Measurements from ENCODE around the gene CHSY1. TPM values are rescaled to one million over a fixed set of nuclear protein-coding genes. Genes with fewer than 3 reads are reported as not detected.

The CHSY1 gene
- polyA plus RNA-seq, 3 donors = 2.7 to 19.0 (median 3.0) TPM

GRCh38 chr15:101213570-101213969 lies 38.3 kb downstream of the CHSY1 start:
- Mint-ChIP-seq H3K4me1 (peaks cover 68% of the 10 kb centered on the region), H3K9me3 (no peaks in the 10 kb centered on the region), H3K27me3 (ENCODE audit: low read depth in 3 of 3) (peaks cover 0 to 1% (median 0%) of the 10 kb centered on the region in 3 donors), H3K27ac (peak overlapping the region in 6 of 7 donors; percentile 13 to 82 (median 66)), H3K4me3 (no peak overlapping the region), H3K36me3 (peaks cover 35 to 43% of the 10 kb centered on the region in 2 donors)
- peaks cover 40 to 54% of the 10 kb centered on the region in 2 donors for H3K4me1 ChIP-seq (ENCODE audit: control insufficient read depth in 1 of 2, insufficient read depth in 2 of 2, low read length in 2 of 2)
- H3K27me3 ChIP-seq (ENCODE audit: control insufficient read depth in 2 of 2, insufficient read depth in 2 of 2, low read length in 2 of 2) = no peaks in the 10 kb centered on the region
- H4K20me1 ChIP-seq (ENCODE audit: insufficient read depth, low read length) = peaks cover 39% of the 10 kb centered on the region
- peak overlapping the region in 1 of 2 donors; percentile 37 for H3K27ac ChIP-seq (ENCODE audit: low read depth in 1 of 2, low read length in 2 of 2)
- H3K79me2 ChIP-seq (ENCODE audit: insufficient read depth, low read length) = peaks cover 100% of the 10 kb centered on the region
- DNase-seq = no peak
- H3K9me3 ChIP-seq (replicated peaks in 1 of 2; ENCODE audit: control insufficient read depth in 1 of 2, insufficient read depth in 1 of 2, low read length in 2 of 2) = no peaks in the 10 kb centered on the region
- no peak for TF ChIP-seq CTCF (IDR thresholded peaks at IDR 0.05)
- peak overlapping the region; percentile 35 for H3K4me2 ChIP-seq (replicated peaks; ENCODE audit: extremely low read depth, low read length, poor library complexity, severe bottlenecking)
- peaks cover 3 to 18% of the 10 kb centered on the region in 2 donors for H3K36me3 ChIP-seq (replicated peaks in 1 of 2; ENCODE audit: control insufficient read depth in 1 of 2, insufficient read depth in 2 of 2, low read length in 2 of 2)
- intact Hi-C loops (cut with micrococcal nuclease) = no loop called here
- WGBS (ENCODE audit: insufficient coverage) = 38% methylated on average over 2 of the region's 5 CpGs
- H2AFZ ChIP-seq (ENCODE audit: insufficient read depth, low read depth, low read length, poor library complexity, severe bottlenecking) = no peak overlapping the region
- no peak overlapping the region for H3K9ac ChIP-seq (ENCODE audit: insufficient read depth, low read length, poor library complexity, severe bottlenecking)
- H3K4me3 ChIP-seq (replicated peaks in 1 of 3; ENCODE audit: low read depth in 2 of 3, low read length in 3 of 3) = no peak overlapping the region

DNA sequence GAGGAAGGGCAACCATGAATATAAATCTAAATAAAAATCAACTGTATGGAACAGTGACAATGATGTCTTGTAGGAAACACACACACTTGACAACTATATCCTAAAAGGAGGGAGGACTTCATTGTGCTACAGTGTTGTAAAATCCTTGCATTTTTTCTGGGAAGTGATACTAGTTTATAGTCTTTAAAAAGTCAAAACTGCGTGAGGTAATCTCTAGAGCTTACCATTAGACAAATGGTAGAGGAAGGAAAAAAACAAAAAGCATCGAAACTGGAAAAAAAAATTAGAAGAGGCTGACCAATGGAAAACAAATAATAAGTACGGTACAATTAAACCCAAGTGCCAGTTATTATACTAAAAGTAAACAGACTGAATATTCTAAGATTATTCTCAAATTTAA lies 38.7 kb downstream of the CHSY1 start:
- peak overlapping the region; percentile 12 to 82 (median 64) for H3K27ac Mint-ChIP-seq
- Histone ChIP-seq H4K20me1 (ENCODE audit: insufficient read depth, low read length) (peaks cover 35% of the 10 kb centered on the region), H3K4me1 (ENCODE audit: control insufficient read depth in 1 of 2, insufficient read depth in 2 of 2, low read length in 2 of 2) (peaks cover 45 to 58% of the 10 kb centered on the region in 2 donors), H3K9me3 (replicated peaks in 1 of 2; ENCODE audit: control insufficient read depth in 1 of 2, insufficient read depth in 1 of 2, low read length in 2 of 2) (no peaks in the 10 kb centered on the region), H2AFZ (ENCODE audit: insufficient read depth, low read depth, low read length, poor library complexity, severe bottlenecking) (no peak overlapping the region), H3K9ac (ENCODE audit: insufficient read depth, low read length, poor library complexity, severe bottlenecking) (no peak overlapping the region), H3K4me3 (replicated peaks in 1 of 3; ENCODE audit: low read depth in 2 of 3, low read length in 3 of 3) (peak overlapping the region in 1 of 3 experiments; percentile 16), H3K4me2 (replicated peaks; ENCODE audit: extremely low read depth, low read length, poor library complexity, severe bottlenecking) (peak overlapping the region; percentile 35), H3K27ac (ENCODE audit: low read depth in 1 of 2, low read length in 2 of 2) (peak overlapping the region in 1 of 2 donors; percentile 37), H3K79me2 (ENCODE audit: insufficient read depth, low read length) (peaks cover 100% of the 10 kb centered on the region), H3K36me3 (replicated peaks in 1 of 2; ENCODE audit: control insufficient read depth in 1 of 2, insufficient read depth in 2 of 2, low read length in 2 of 2) (peaks cover 3 to 16% of the 10 kb centered on the region in 2 donors), H3K27me3 (ENCODE audit: control insufficient read depth in 2 of 2, insufficient read depth in 2 of 2, low read length in 2 of 2) (no peaks in the 10 kb centered on the region)
- no peak for TF ChIP-seq CTCF (IDR thresholded peaks at IDR 0.05)
- no CpG with 5 or more reads among the region's 3 CpGs for WGBS (ENCODE audit: insufficient coverage)
- intact Hi-C loops (cut with micrococcal nuclease) = no loop called here
- H3K4me1 Mint-ChIP-seq = peaks cover 73% of the 10 kb centered on the region
- H3K36me3 Mint-ChIP-seq = peaks cover 35 to 39% of the 10 kb centered on the region in 2 donors
- H3K4me3 Mint-ChIP-seq = peak overlapping the region in 1 of 2 donors; percentile 12
- peak in 1 of 3 donors; percentile 30 for DNase-seq
- H3K27me3 Mint-ChIP-seq (ENCODE audit: low read depth in 3 of 3) = peaks cover 0 to 1% (median 0%) of the 10 kb centered on the region in 3 donors
- peaks cover 0 to 4% (median 0%) of the 10 kb centered on the region in 7 donors for H3K9me3 Mint-ChIP-seq

Data from CD14-positive monocyte (primary cell).